CD14-positive monocyte (primary cell): ENCODE data around the gene SLC39A10. TPM values are rescaled to one million over a fixed set of nuclear protein-coding genes. Genes with fewer than 3 reads are reported as not detected.

Source experiments
- DNase-seq, 3 donors: peaks; one replicate each; pipeline ENCODE4 v3.0.0-alpha.2; 2011 to 2022
- H2AFZ ChIP-seq: 2 replicates; pipeline ENCODE4 v1.6.0; 2012; ENCODE audit warnings: mild to moderate bottlenecking, low read depth, low read length, inconsistent platforms; ENCODE audit not compliant: insufficient read depth, poor library complexity, severe bottlenecking
- H3K27ac ChIP-seq, 2 donors: 1 replicate in 1 of 2; 2 replicates in 1 of 2; pipeline ENCODE4 v1.5.1; 2012 to 2013; ENCODE audit warnings: low read length in 2 of 2, control low read depth in 1 of 2, inconsistent platforms in 1 of 2, low read depth in 1 of 2, mild to moderate bottlenecking in 1 of 2
- H3K27me3 ChIP-seq, 2 donors: one replicate each; pipeline versions ENCODE4 v1.6.0 to v1.6.1; 2011 to 2013; ENCODE audit warnings: low read length in 2 of 2; ENCODE audit not compliant: control insufficient read depth in 2 of 2, insufficient read depth in 2 of 2
- H3K36me3 ChIP-seq, 2 donors: replicated peaks in 1 of 2; 1 replicate in 1 of 2; 2 replicates in 1 of 2; pipeline versions ENCODE4 v1.5.1 to v1.6.1; 2012 to 2013; ENCODE audit warnings: low read length in 2 of 2, control low read depth in 1 of 2, inconsistent platforms in 1 of 2, mild to moderate bottlenecking in 1 of 2; ENCODE audit not compliant: insufficient read depth in 2 of 2, control insufficient read depth in 1 of 2
- H3K4me1 ChIP-seq, 2 donors: 1 replicate in 1 of 2; 2 replicates in 1 of 2; pipeline versions ENCODE4 v1.5.1 to v1.6.1; 2012 to 2013; ENCODE audit warnings: low read length in 2 of 2, control low read depth in 1 of 2, inconsistent platforms in 1 of 2, mild to moderate bottlenecking in 1 of 2, moderate library complexity in 1 of 2; ENCODE audit not compliant: insufficient read depth in 2 of 2, control insufficient read depth in 1 of 2
- H3K4me2 ChIP-seq: replicated peaks from 2 replicates; pipeline ENCODE3; 2012; ENCODE audit warnings: low read length, moderate library complexity, mild to moderate bottlenecking; ENCODE audit not compliant: poor library complexity, severe bottlenecking; ENCODE audit errors: extremely low read depth
- H3K4me3 ChIP-seq, 3 experiments: fragments of 200-600 bp in 1 of 3; sonication (generic) in 1 of 3; replicated peaks in 1 of 3; 1 replicate in 2 of 3; 2 replicates in 1 of 3; pipeline ENCODE4 v1.5.1; 2011 to 2013; ENCODE audit warnings: low read length in 3 of 3, mild to moderate bottlenecking in 3 of 3, control low read depth in 2 of 3, low read depth in 2 of 3, inconsistent platforms in 1 of 3, moderate library complexity in 1 of 3
- H3K79me2 ChIP-seq: 2 replicates; pipeline ENCODE4 v1.6.0; 2012; ENCODE audit warnings: mild to moderate bottlenecking, control low read depth, inconsistent platforms, low read length, moderate library complexity; ENCODE audit not compliant: insufficient read depth
- H3K9ac ChIP-seq: 2 replicates; pipeline ENCODE4 v1.6.0; 2017; ENCODE audit warnings: low read length, mild to moderate bottlenecking; ENCODE audit not compliant: insufficient read depth, poor library complexity, severe bottlenecking
- H3K9me3 ChIP-seq, 2 donors: replicated peaks in 1 of 2; 1 replicate in 1 of 2; 2 replicates in 1 of 2; pipeline versions ENCODE4 v1.5.1 to v1.6.1; 2012 to 2013; ENCODE audit warnings: low read length in 2 of 2, control low read depth in 1 of 2; ENCODE audit not compliant: control insufficient read depth in 1 of 2, insufficient read depth in 1 of 2
- H4K20me1 ChIP-seq: 2 replicates; pipeline ENCODE4 v1.6.0; 2012; ENCODE audit warnings: mild to moderate bottlenecking, low read length, control low read depth, moderate library complexity; ENCODE audit not compliant: insufficient read depth
- H3K27ac Mint-ChIP-seq, 7 donors: one replicate each; pipeline ENCODE4 v1.8.0; 2020; ENCODE audit warnings: mild to moderate bottlenecking in 7 of 7, mixed read lengths in 7 of 7, moderate library complexity in 6 of 7, inconsistent platforms in 2 of 7
- H3K27me3 Mint-ChIP-seq, 3 donors: one replicate each; pipeline ENCODE4 v1.8.0; 2021 to 2022; ENCODE audit warnings: low read depth in 3 of 3, mild to moderate bottlenecking in 3 of 3, mixed read lengths in 3 of 3, moderate library complexity in 3 of 3, inconsistent platforms in 1 of 3
- H3K36me3 Mint-ChIP-seq, 2 donors: one replicate each; pipeline ENCODE4 v1.8.0; 2020; ENCODE audit warnings: mixed read lengths in 2 of 2, inconsistent platforms in 1 of 2, mild to moderate bottlenecking in 1 of 2
- H3K4me1 Mint-ChIP-seq: one replicate; pipeline ENCODE4 v1.8.0; 2020; ENCODE audit warnings: mild to moderate bottlenecking, mixed read lengths
- H3K4me3 Mint-ChIP-seq, 2 donors: one replicate each; pipeline ENCODE4 v1.8.0; 2020; ENCODE audit warnings: mild to moderate bottlenecking in 2 of 2, mixed read lengths in 2 of 2, moderate library complexity in 1 of 2
- H3K9me3 Mint-ChIP-seq, 7 donors: one replicate each; pipeline ENCODE4 v1.8.0; 2020 to 2022; ENCODE audit warnings: mixed read lengths in 7 of 7, mild to moderate bottlenecking in 6 of 7, moderate library complexity in 6 of 7, inconsistent platforms in 2 of 7
- WGBS: methylation state at CpG from one replicate; pipeline ENCODE4 v1.1.5; 2013; ENCODE audit warnings: missing lambda C conversion rate; ENCODE audit not compliant: insufficient coverage; 5-methylcytosine and 5-hydroxymethylcytosine counted together
- intact Hi-C, 2 donors: fragments of 100-400 bp; cut with micrococcal nuclease; formaldehyde crosslinking; loops; one replicate each; pipeline versions ENCODE4 v1.15.0 to v1.15.1; 2023
- polyA plus RNA-seq, 3 donors: library from polyadenylated mRNA; depleted of rRNA in 1 of 3; unstranded in 2 of 3; stranded (reverse) in 1 of 3; fragments of 300-500 nt in 2 of 3; fragments of >200 nt in 1 of 3; fragmentation: Illumina TruSeq in 2 of 3; gene quantifications; 1 replicate in 2 of 3; 2 replicates in 1 of 3; pipeline ENCODE4 v1.2.3, GENCODE V29; 2012 to 2021
- TF ChIP-seq, protein P1 (sequence below): fragments of 200-600 bp; IDR thresholded peaks from one replicate; pipeline ENCODE4 v1.8.0; 2022; ENCODE audit warnings: antibody characterized with exemption, mild to moderate bottlenecking

SLC39A10 gene
- polyA plus RNA-seq, 3 donors: 5.2 to 6.9 (median 5.2) TPM

DNA sequence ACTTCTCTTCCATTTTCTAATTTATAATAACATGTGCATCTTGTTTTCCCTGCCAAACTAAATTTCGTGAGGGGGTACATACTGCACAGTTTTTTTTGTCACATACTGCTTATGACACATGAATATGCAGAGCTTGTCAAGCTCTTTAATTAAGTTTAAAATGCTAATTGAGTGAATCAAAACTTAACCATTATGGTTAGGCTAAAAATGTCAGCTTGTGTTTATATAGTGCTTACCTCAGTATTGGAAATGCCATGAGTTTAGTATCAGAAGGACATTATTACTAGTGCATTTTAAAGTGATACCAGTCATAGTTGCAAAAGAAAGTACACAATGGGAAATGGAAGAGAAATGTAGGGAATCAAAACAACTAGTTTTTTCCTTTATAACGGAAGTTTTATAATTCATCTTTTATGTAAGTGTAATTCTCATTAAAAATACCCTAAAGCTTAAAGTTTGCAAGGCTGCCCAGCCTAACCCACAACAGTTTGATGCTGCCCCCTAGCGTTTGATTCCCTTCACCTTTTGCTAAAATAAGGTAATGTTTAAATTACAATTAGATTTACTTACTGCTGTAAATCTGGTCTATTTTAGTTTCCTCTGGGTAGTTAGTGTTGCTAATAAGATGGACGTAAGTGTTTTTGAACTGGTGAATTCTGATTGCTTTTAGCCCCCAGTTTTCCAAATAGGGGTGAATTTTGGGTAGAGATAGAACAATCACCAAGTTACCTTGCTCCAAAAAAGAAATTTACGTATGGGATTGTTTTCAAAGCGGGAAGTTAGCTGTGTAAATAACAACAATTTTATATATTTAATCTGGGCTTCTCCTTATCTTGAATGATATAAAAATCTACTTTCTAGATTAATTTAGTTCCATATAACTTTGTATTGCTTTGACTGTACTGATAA, 3.2 kb downstream of the SLC39A10 start:
- peak overlapping the region; percentile 86 for H3K4me2 ChIP-seq
- peak overlapping the region in 6 of 7 donors; percentile 57 to 99 (median 96) for H3K27ac Mint-ChIP-seq
- H3K4me3 ChIP-seq: peak overlapping the region; percentile 60 to 100 (median 91)
- no CpG with 5 or more reads among the region's 6 CpGs for WGBS
- H3K27me3 ChIP-seq: no peaks in the 10 kb centered on the region
- peaks cover 0 to 2% (median 0%) of the 10 kb centered on the region in 3 donors for H3K27me3 Mint-ChIP-seq
- DNase-seq: peak; percentile 56 to 77 (median 71)
- H3K27ac ChIP-seq: peak overlapping the region in 1 of 2 donors; percentile 82
- peaks cover 27 to 60% of the 10 kb centered on the region in 2 donors for H3K4me1 ChIP-seq
- peaks cover 54% of the 10 kb centered on the region for H3K79me2 ChIP-seq
- H3K9me3 Mint-ChIP-seq: peaks cover 0 to 2% (median 0%) of the 10 kb centered on the region in 7 donors
- no peaks in the 10 kb centered on the region for H3K9me3 ChIP-seq
- intact Hi-C loops: loop anchor here (5.0 to 10.0 kb wide), 5 partner anchors 53 to 165 kb away; no protein-coding TSS in a partner anchor
- H2AFZ ChIP-seq: no peak overlapping the region
- H3K9ac ChIP-seq: no peak overlapping the region
- peaks cover 46% of the 10 kb centered on the region for H3K4me1 Mint-ChIP-seq
- H4K20me1 ChIP-seq: peaks cover 49% of the 10 kb centered on the region
- TF ChIP-seq, protein P1, sequence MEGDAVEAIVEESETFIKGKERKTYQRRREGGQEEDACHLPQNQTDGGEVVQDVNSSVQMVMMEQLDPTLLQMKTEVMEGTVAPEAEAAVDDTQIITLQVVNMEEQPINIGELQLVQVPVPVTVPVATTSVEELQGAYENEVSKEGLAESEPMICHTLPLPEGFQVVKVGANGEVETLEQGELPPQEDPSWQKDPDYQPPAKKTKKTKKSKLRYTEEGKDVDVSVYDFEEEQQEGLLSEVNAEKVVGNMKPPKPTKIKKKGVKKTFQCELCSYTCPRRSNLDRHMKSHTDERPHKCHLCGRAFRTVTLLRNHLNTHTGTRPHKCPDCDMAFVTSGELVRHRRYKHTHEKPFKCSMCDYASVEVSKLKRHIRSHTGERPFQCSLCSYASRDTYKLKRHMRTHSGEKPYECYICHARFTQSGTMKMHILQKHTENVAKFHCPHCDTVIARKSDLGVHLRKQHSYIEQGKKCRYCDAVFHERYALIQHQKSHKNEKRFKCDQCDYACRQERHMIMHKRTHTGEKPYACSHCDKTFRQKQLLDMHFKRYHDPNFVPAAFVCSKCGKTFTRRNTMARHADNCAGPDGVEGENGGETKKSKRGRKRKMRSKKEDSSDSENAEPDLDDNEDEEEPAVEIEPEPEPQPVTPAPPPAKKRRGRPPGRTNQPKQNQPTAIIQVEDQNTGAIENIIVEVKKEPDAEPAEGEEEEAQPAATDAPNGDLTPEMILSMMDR: peak; percentile 90
- peaks cover 0 to 4% of the 10 kb centered on the region in 2 donors for H3K36me3 Mint-ChIP-seq
- peak overlapping the region; percentile 96 to 97 for H3K4me3 Mint-ChIP-seq
- no peaks in the 10 kb centered on the region for H3K36me3 ChIP-seq

DNA sequence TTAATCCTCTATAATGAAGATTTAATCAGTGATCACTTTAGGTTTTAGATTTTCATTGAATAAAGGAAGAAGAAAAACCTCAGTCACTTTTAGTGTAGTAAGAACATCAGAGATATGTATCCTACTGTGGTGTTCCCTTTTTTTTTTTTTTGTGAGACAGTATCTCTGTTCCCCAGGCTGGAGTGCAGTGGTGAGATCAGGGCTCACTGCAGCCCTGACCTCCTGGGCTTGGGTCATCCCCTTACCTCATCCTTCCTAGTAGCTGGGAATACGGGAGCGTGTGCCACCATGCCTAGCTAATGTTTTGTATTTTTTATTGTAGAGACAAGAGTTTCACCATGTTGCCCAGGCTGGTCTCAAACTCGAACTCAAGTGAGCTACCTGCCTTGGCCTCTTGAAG, 5.1 kb downstream of the SLC39A10 start:
- peaks cover 0 to 4% of the 10 kb centered on the region in 2 donors for H3K36me3 Mint-ChIP-seq
- intact Hi-C loops: no loop called here
- no peak overlapping the region for H3K4me2 ChIP-seq
- no peak overlapping the region for H3K4me3 ChIP-seq
- no peak overlapping the region for H3K27ac ChIP-seq
- H3K27me3 ChIP-seq: no peaks in the 10 kb centered on the region
- H3K27ac Mint-ChIP-seq: peak overlapping the region in 1 of 7 donors; percentile 11
- H3K4me1 Mint-ChIP-seq: peaks cover 40% of the 10 kb centered on the region
- peaks cover 52% of the 10 kb centered on the region for H3K79me2 ChIP-seq
- H3K9me3 ChIP-seq: no peaks in the 10 kb centered on the region
- no peak overlapping the region for H3K9ac ChIP-seq
- peaks cover 54% of the 10 kb centered on the region for H4K20me1 ChIP-seq
- 0% methylated on average over 1 of the region's 3 CpGs for WGBS
- H3K27me3 Mint-ChIP-seq: peaks cover 0 to 2% (median 0%) of the 10 kb centered on the region in 3 donors
- no peak for DNase-seq
- H3K4me3 Mint-ChIP-seq: no peak overlapping the region
- no peak overlapping the region for H2AFZ ChIP-seq
- peaks cover 0 to 2% (median 0%) of the 10 kb centered on the region in 7 donors for H3K9me3 Mint-ChIP-seq
- no peaks in the 10 kb centered on the region for H3K36me3 ChIP-seq
- TF ChIP-seq, protein P1: no peak
- peaks cover 19 to 47% of the 10 kb centered on the region in 2 donors for H3K4me1 ChIP-seq
